T-helper 9 cell (primary cell): ENCODE measurements around the gene PDE11A.
"Not testable (repeated sequence)": the region's sequence is repeated elsewhere in the genome, so short reads cannot be mapped to it uniquely, and the experiment has no call there.

Source experiments
- DNase-seq: peaks from one replicate; pipeline ENCODE4 v3.0.0-alpha.2; 2020

Gene PDE11A

DNA sequence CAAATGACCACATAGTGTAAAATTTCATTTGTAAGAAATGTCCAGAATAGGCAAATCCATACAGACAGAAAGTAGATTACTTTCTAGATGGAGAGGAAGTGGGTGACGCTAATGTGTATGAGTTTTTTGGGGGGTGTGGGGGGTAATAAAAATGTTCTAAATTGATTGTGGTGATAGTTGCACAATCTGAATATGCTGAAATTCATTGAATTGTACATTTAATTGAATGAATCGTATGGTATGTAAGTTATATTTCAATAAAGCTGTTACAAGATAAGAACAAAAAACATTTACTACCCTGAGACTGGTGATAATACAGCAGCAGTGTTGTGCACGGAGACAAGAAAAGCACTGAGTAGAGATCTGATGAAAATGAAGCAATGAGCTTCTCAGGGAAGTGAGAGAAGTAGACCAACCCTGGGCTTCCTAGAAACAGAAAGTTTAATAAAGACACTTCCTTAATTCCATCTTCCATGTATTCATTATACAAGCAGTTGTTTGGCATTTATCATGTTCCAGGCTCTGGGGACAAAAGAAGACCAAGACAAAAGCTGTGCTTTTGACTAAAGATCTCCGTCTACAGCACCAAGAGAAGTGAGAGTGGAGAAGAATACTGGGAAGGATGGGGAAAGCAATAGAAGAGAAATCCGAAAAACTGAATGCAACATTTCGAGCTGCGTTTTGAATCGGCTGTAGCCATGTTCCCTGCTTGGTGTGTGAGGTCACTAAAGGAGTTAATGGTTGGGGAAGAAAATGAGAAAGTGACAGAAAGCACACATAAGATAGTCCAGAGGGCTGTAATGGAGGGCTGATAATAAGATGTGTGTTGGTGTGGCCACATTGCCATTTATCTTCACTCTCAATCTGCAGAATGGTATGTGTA, 1.8 kb upstream of the PDE11A start:
- DNase-seq = no peak

DNA sequence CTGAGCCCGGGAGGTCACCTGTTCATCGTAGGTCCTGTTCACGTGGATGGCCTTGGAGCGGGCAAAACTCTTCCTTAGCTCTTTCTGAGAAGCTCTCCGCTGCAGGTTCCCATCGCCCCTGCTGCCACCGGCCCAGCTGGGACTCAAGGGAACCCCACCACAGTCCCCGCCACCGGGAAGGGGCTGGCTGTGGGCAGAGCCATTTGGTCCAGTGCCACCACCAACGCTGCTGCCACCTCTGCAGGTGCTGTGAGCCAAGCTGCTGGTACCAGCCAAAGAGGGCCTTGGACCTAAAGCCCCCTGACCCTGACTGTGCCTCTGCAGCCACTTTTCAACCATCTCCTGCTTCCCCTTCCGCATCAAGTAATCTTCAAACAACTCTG, 586 bp downstream of the PDE11A start:
- no peak for DNase-seq

- no peak for DNase-seq
These were observed 1.8 kb downstream of the PDE11A start for GRCh38 chr2:178070824-178071223.

DNA sequence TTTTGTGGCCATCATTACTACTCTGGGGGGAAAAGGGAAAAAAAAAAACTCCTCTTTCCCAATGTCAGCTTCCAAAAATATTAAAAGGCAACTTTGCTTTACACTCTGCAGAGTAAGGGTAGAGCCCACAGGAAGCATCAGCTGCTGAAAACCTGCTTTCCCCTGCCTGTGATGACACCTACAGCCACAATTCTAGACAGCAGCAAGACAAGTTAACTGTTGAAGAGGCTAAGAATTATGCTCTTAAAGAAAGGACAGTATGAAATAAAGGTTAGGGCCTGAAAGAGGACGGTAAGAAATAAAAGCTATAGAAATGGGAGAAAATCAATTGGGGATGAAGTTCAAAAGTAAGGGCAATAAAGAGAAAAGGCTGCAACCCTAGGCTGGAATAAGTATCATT, 3.0 kb downstream of the PDE11A start:
- no peak for DNase-seq

- DNase-seq = no peak
These were observed 3.6 kb downstream of the PDE11A start for GRCh38 chr2:178068823-178069454.

GRCh38 chr2:178066890-178067669, 5.5 kb downstream of the PDE11A start:
- no peak for DNase-seq

DNA sequence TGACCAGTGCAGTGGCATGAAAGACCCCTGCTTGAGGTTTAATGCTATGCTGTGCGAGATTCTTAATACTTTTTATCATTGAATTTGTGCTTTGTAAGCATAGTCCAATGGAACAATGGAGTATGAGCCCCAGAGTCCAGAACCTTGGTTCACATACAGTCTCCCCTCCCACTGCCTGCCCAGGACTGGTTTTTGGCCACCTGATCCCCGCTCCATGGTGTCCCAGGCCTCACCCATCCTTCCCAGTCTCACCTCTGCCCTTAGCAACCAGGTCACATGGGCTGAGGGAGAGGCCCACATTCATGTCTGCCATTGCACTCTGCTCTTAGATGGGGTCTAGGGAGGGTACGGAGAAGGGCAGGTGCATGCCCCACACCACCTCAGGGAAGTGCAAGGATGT, 6.3 kb downstream of the PDE11A start:
- DNase-seq = no peak

GRCh38 chr2:178059681-178060080, 12.9 kb downstream of the PDE11A start:
- DNase-seq = no peak

- no peak for DNase-seq
These were observed 13.5 kb downstream of the PDE11A start for GRCh38 chr2:178059111-178059510.

DNA sequence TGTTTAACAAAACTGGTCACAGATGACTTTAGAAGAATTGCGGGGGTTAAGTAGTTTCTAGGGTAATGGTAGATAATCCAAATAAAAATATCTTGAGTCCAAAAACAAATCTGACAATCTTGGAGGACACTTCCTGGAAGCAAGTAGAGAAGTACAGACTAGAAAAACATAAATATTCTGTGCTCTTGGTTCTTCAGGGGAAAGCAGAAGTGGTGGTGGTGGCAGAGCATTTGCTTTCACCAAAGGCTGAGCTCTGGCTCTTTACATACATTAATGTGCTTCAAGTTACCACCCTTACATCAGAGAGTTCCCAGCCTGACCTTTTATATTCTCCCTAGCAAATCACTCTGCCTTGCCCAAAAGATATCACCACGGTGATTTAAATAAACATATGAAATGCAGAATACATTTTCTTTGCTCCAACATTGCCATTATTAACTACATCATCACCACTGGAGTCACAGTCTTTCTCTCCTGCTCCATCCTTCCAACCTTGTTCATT, 15.3 kb downstream of the PDE11A start:
- no peak for DNase-seq

DNA sequence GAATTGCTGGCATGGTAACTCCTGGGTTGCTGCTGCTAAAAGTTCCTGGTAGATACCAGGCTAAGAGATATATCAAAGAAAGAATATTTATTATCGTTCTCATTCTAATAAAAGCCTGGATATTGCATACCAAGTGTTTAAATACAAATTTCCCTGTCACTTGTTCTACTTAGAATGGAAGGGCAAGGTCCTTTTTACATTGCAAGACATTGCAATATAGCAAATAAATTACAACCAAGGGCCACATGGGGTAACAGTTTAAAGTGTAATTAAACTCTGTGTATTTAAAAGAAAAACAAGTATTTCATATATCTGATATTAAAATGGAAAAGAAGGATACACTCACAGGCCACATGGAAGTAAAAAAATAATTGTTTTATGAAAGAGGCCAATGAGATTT, 16.2 kb downstream of the PDE11A start:
- DNase-seq = no peak

GRCh38 chr2:178051257-178051656, 21.3 kb downstream of the PDE11A start:
- not testable (repeated sequence) for DNase-seq

- DNase-seq = no peak
These were observed 25.2 kb downstream of the PDE11A start for GRCh38 chr2:178047391-178047790.

- DNase-seq = no peak
These were observed 27.7 kb downstream of the PDE11A start for GRCh38 chr2:178044836-178045235.

DNA sequence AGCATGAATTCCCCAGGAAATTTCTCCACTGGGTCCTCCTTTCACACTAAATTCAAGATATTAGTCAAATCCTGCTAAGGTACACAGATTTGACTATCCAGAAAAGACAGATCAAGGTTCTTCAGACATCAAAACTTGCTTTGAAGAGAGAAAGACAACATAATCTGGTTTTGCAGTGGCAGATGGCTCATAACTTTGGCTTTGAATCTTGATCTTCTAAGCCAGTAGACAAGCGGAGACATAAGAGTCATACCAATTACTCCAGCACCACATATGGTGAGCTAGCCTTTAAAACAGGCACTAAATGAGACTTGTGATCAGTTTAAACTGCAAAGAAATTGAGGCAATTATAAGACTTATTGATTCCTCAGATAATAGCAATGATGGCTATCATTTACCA, 29.3 kb downstream of the PDE11A start:
- DNase-seq = no peak

DNA sequence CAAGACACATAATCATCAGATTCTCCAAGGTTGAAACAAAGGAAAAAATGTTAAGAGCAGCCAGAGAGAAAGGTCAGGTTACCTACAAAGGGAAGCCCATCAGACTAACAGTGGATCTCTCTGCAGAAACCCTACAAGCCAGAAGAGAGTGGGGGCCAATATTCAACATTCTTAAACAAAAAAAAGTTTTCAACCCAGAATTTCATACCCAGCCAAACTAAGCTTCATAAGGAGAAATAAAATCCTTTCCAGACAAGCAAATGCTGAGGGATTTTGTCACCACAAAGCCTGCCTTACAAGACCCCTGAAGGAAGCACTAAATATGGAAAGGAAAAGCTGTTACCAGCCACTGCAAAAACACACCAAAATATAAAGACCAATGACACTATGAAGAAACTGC, 39.0 kb downstream of the PDE11A start:
- not testable (repeated sequence) for DNase-seq

DNA sequence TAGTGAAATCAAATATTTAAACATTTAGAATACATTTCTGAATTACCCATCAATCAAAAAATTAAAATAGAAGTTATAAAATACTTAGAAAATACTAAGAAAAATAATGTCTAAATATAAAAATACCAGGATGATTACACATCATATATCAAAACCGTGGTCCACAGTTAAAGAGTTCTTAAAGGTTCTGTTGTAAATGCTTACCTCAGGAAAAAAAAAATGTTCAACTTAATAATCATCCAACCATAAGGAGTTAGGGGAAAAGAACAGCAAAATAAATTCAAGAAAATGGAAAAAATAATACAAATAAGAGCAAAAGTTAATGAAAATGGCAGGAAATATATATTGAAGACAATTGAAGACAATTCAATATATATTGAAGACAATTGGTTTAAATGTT, 43.2 kb downstream of the PDE11A start:
- DNase-seq = no peak

- no peak for DNase-seq
These were observed 46.9 kb downstream of the PDE11A start for GRCh38 chr2:178025551-178026185.

GRCh38 chr2:178018141-178018540, 54.4 kb downstream of the PDE11A start:
- no peak for DNase-seq

- DNase-seq = no peak
These were observed 56.0 kb downstream of the PDE11A start for GRCh38 chr2:178016612-178017011.

DNA sequence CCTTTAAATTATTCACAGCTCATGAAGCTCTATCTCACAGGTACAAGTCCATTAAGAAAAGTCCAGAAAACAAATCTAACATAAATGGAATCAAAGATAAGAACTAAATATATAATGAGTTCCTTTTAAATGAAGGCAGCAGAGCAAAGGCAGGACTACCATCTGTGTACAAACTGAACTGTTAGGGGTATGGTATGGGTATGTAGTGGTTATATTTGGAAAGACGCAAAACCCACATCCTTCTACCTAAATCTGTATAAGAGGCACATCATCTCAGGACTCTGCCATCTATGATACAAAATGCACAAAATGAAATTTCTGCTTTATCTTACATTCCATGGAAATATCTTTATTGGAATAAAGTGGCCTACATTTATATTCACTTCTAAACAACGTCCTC, 59.9 kb downstream of the PDE11A start:
- DNase-seq = no peak

DNA sequence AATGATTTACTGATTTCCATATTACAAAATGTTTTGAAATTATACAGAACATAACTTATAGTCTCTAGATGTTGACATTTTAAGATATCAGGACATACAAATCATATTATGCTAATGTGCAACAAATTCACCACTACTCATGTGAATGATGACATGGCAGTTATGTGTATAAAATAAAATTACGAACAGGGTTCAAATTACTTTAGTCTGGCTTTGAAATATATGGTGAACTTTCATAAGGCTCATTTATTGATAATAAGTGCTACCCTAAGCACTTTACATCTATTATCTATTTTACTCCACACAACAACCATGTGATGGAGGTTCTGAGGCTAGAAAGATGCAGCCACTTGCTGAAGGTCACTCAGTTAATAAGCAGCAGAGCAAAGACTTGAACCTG, 62.8 kb downstream of the PDE11A start:
- DNase-seq = no peak
